Thyroid gland (tissue), 4 donors: Measurements from ENCODE around the gene NEU3.

ENCODE experiments used
- CTCF ChIP-seq, 6 experiments: fragments of 200-600 bp in 3 of 6; fragments of 450-650 bp in 3 of 6; sonication (generic) in 3 of 6; IDR thresholded peaks; one replicate each; pipeline ENCODE4 v1.5.1; 2016 to 2019; ENCODE audit warnings: antibody characterized with exemption in 6 of 6, mild to moderate bottlenecking in 2 of 6, inconsistent platforms in 1 of 6, moderate library complexity in 1 of 6
- POLR2A ChIP-seq, 2 donors: fragments of 450-650 bp; IDR thresholded peaks; one replicate each; pipeline ENCODE4 v1.6.1; 2017; ENCODE audit warnings: antibody characterized with exemption in 2 of 2, mild to moderate bottlenecking in 2 of 2, moderate library complexity in 1 of 2

- TF ChIP-seq CTCF (IDR thresholded peaks at IDR 0.05) (no peak), POLR2A (IDR thresholded peaks at IDR 0.05) (no peak)
Observed at GRCh38 chr11:75024068-75024449, 35.3 kb downstream of the NEU3 start.
